ENCODE data around the gene SMIM20. TPM values are rescaled to one million over a fixed set of nuclear protein-coding genes. Genes with fewer than 3 reads are reported as not detected.

SMIM20 gene
- total and polyA plus RNA-seq, 10 donors, result 15.7 to 61.0 (median 21.4) TPM

DNA sequence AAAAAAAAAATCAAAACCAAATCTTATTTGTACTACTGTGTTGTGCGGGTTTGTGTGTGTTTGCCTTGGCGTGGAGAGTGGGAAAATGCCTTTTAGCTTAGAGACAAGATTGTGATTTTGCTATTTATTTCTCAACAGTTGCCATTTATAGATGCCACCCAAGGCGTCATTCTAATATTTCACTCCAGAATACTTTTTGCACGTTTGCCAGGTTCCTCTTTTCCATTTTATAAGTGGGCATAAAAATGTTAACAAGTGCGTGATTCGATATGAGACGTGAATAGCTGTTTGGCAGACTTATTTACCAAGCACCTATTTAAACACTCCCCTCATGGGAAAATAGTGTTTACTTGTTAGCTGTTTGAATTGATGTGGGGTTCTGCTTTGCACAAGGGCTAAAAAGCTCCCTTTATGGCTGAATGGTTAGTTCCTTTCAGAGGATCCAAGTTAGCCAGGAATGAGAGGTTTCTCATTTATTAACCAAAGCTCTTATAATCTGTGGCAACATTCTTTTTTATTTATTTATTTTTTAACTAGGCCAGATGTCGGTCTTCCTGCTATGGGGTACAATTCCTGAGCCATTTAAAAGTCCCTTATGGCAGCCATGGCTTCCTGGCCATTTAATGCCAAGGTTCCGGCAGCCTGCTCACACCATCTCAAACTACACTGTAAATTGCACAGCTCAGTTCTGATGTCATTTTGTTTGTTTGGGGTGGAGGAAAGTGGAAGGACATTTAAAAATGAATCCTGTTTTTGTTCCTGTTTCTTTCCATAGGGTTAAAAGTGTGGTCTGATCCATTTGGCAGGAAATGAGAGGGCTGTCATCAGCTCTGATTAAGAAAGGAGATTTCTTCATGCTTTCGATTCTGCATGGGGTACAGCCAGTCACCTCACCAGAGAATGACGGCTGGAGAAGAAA is 14.6 kb downstream of the SMIM20 start:
- peak overlapping the region; percentile 15 to 71 (median 53) for H3K27ac ChIP-seq
- no peak for TF ChIP-seq POLR2AphosphoS5 (IDR thresholded peaks at IDR 0.05)
- no peak for TF ChIP-seq POLR2A (IDR thresholded peaks at IDR 0.05)
- TF ChIP-seq CTCF (IDR thresholded peaks at IDR 0.05 in 8 of 11, conservative IDR thresholded peaks at IDR 0.05 in 3 of 11), result no peak
- WGBS, 5 donors, result 63 to 79% (median 67%) methylated on average over 11 of the region's 11 CpGs
- peaks cover 0 to 16% (median 0%) of the 10 kb centered on the region in 6 donors for H3K36me3 ChIP-seq
- intact Hi-C loops (cut with DNase I; ENCODE audit: low total_unique reads), result no loop called here
- H3K27me3 ChIP-seq (replicated peaks in 1 of 7), result no peaks in the 10 kb centered on the region
- DNase-seq, result no peak
- no peaks in the 10 kb centered on the region for H3K9me3 ChIP-seq
- H3K4me1 ChIP-seq, result peaks cover 0 to 30% (median 3%) of the 10 kb centered on the region in 6 donors
- H3K4me3 ChIP-seq, result no peak overlapping the region

GRCh38 chr4:25929298-25929686 is 15.3 kb downstream of the SMIM20 start:
- Histone ChIP-seq H3K36me3 (peaks cover 0 to 16% (median 0%) of the 10 kb centered on the region in 6 donors), H3K4me1 (peaks cover 0 to 30% (median 3%) of the 10 kb centered on the region in 6 donors), H3K4me3 (no peak overlapping the region), H3K9me3 (no peaks in the 10 kb centered on the region), H3K27ac (peak overlapping the region in 5 of 8 donors; percentile 15 to 71 (median 58)), H3K27me3 (replicated peaks in 1 of 7) (no peaks in the 10 kb centered on the region)
- TF ChIP-seq POLR2A (IDR thresholded peaks at IDR 0.05) (no peak), POLR2AphosphoS5 (IDR thresholded peaks at IDR 0.05) (no peak), CTCF (IDR thresholded peaks at IDR 0.05 in 8 of 11, conservative IDR thresholded peaks at IDR 0.05 in 3 of 11) (no peak)
- 92 to 95% (median 93%) methylated on average over 7 of the region's 7 CpGs for WGBS, 5 donors
- no peak for DNase-seq
- intact Hi-C loops (cut with DNase I; ENCODE audit: low total_unique reads), result no loop called here

DNA sequence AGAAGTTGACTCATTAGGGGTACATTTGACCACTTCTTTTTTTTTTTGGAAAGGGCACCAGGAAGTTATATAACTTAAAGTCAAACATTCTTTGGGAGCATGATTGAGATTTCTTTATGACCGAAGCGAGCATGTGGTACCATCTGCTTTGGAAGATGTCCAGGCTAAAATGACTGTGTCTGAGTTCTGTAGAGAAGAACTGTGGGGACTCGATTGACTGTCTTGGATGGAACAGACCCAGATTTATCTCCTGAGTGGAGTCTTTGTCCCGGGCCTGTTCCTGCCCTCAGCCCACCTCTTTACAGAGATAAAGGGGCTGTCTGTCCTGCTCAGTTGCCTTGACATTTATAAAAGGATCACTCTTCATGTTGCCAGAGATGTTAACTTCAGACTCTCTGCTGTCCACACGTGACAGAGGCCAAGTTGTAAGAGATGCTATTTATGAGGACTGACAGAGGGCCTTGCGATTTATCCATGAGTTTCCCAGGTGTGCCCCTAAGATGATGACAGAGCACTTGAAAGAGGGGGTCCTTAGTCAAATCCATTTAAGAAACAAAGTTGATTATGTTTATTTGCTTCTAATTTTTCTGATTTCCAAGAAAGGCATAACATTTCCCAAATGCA is 16.8 kb downstream of the SMIM20 start:
- Histone ChIP-seq H3K36me3 (peaks cover 0 to 16% (median 0%) of the 10 kb centered on the region in 6 donors), H3K4me1 (peaks cover 0 to 25% (median 3%) of the 10 kb centered on the region in 6 donors), H3K9me3 (no peaks in the 10 kb centered on the region), H3K27me3 (replicated peaks in 1 of 7) (no peaks in the 10 kb centered on the region), H3K27ac (no peak overlapping the region), H3K4me3 (no peak overlapping the region)
- DNase-seq, result no peak
- intact Hi-C loops (cut with DNase I; ENCODE audit: low total_unique reads), result no loop called here
- 75 to 95% (median 84%) methylated on average over 6 of the region's 6 CpGs for WGBS, 5 donors
- no peak for TF ChIP-seq POLR2AphosphoS5 (IDR thresholded peaks at IDR 0.05)
- TF ChIP-seq POLR2A (IDR thresholded peaks at IDR 0.05), result no peak
- no peak for TF ChIP-seq CTCF (IDR thresholded peaks at IDR 0.05 in 8 of 11, conservative IDR thresholded peaks at IDR 0.05 in 3 of 11)

GRCh38 chr4:25936696-25937095 is 22.7 kb downstream of the SMIM20 start:
- no peak for TF ChIP-seq POLR2A (IDR thresholded peaks at IDR 0.05)
- TF ChIP-seq POLR2AphosphoS5 (IDR thresholded peaks at IDR 0.05), result no peak
- no peak for TF ChIP-seq CTCF (IDR thresholded peaks at IDR 0.05 in 8 of 11, conservative IDR thresholded peaks at IDR 0.05 in 3 of 11)
- Histone ChIP-seq H3K4me3 (no peak overlapping the region), H3K27me3 (replicated peaks in 1 of 7) (no peaks in the 10 kb centered on the region), H3K27ac (no peak overlapping the region), H3K9me3 (no peaks in the 10 kb centered on the region), H3K4me1 (peaks cover 0 to 9% (median 4%) of the 10 kb centered on the region in 6 donors), H3K36me3 (no peaks in the 10 kb centered on the region)
- no peak for DNase-seq
- WGBS, 5 donors, result 93 to 100% (median 98%) methylated on average over 2 of the region's 2 CpGs
- intact Hi-C loops (cut with DNase I; ENCODE audit: low total_unique reads), result no loop called here

Data from spleen (tissue), 11 donors.